Activated CD4-positive, CD25-positive, alpha-beta regulatory T cell treated with anti-CD3 and anti-CD28 coated beads, Interleukin-2, amount 50 U/mL, for 72 hours (primary cell): ENCODE results near the gene UGT1A3.

Experiments
- DNase-seq: peaks from one replicate; pipeline ENCODE4 v3.0.0; 2021

Gene UGT1A3

DNA sequence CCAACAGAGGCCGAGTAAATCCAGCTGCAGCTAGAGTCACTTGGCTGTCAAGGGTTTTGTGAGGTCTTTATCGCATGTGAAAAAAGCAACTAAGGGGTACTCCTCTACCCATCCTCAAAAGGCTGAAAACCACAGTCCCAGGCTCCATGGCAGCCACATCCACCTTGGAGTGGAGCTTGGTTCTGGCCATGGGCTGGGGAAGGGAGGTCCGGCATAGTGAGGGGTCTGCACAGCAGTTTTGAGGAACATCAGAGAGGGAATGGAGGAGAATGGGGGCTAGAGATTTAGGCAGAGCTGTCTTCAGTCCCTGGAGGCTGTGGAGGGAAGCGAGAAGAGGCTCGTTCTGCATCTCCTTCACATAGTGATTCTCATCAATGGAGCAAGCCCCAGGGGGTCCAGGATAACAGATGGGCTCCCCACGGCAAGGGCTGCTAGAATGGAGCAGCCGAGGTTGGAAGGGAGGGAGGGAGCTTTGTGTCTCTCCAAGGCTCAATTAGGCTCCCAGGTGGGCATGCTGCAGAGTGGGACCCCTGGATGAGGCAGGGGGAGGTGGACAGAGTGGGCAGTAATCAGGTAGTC, 70.3 kb downstream of the UGT1A3 start:
- peak; percentile 6 for DNase-seq

DNA sequence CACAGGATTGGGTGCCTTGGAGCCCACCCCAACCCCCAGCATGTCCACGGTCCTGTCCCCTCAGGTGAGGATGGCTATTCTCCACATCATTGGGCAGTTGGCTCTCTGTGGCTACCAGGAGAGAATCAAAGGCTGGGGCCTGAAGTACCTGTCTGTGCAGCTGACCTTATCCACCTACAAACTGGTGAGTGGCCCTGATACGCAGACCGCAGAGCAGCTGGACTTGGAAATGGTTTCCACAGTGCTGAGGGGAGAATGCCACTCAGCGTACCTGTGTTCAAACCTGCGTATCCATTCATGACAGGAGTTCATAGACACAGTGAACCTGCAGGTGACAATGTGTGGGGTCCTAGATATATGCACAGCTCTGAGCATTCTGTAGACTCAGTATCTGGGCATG, 70.9 kb downstream of the UGT1A3 start:
- no peak for DNase-seq

DNA sequence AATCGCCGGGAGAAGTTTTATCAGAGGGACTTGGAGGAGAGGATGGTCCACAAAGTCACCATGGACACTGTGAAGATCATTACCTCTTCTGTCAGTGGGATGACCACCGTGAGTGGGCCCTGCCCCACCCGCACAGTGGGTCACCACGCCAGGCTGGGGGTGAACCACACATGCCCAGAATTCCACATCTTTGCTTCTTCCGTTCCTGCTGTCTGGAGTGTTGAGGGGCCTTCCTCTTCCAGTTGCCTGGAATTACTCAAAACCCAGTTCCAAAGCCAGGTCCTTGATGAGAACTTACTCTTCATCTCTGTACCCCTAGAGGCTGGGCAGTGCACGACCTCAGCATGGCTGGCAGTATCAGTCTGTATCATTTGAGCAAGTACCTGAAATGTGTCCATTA, 71.4 kb downstream of the UGT1A3 start:
- no peak for DNase-seq

DNA sequence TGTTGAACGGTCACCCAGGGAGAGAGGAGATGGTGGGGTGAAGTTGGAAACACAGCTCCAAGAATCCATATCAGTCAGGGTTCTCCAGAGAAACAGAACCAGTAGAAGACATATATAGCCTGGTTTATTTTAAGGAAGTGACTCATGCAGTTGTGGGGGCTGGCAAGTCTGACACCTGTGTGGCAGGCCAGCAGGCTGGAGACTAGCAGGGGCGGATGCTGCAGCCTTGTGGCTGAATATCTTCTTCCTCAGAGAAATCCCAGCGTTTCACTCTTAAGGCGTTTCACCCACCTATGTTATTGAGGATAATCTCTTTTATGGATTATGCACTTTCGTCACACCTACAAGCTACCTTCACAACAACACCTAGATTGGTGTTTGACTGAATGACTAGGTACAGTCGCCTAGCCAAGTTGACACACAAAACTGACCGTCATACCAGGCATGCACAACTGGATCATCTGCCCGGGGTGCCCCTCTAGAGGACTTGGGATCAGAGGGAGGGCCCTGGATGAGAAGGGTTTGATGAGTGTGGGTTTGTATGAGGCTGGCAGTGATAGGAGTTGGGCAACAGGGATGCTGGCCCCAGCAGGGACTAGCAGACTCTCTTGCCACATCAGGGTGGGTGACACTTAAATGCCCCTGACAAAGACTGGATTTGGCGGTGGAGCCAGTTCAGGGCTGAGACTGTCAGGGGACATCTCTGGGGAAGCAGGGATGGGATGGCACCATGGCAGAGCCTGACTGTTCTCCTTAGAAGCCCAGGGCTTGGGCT, 72.7 kb downstream of the UGT1A3 start:
- DNase-seq = peak; percentile 19

DNA sequence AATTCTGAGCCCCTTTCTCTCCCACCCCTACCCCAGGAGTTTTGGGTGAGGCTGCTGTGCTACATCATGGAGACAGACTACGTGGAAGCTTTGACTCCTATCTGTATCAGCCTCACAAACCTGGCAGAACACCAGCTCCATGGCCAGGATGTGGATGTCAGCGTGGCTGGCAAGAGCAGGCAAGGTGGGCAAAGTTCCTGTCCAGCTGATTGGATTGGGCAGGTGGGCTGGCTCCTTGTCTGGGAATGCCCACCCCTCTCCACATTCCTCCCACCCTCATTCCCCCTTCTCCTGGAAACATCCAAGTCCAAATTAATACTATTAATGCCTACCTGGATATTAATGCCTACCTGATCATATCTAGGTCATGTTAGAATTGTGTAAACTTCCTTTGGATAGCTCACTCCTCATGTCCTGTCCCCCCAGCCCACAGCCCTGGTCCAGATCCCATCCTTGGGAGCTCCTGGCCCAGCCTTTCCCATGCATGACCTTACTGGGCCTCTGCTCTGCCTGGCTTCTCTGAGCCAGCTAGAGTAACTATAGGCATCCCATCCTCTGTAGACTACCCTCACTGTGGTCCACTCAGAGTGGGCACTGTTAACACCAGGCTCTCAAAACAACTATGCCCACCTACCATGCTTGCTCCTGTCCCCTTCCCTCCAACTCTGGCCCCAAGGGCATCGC, 73.4 kb downstream of the UGT1A3 start:
- peak; percentile 9 for DNase-seq

DNA sequence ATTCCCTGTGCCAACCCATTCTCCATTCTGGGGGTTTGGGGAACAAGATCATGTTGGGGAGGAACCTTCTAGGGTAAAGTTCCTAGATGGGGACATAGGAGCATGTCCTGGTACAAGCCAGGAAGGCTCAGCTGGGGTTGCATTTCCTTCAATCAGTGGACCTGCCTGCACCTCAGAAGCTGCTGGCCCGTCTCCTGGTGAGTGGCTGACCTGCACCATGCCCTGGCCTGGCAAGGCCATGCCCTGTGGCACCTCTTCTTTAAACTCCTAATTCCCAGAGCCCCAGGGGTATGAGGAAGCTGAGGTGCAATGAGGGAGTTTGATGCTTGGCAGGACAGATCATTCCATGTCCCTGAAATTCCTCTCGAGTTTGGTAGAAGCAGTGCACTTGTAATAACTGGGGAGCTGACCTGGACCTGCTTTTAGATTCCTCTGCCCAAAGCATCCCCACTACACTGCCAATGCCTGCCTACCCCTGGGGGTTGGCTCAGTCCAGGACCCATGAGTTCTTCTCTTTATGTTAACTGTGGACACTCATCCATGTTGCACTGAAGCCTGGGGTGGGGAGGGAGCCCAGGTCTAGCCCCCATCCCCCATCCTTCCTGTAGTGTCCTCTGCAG, 74.6 kb downstream of the UGT1A3 start:
- peak; percentile 21 for DNase-seq

DNA sequence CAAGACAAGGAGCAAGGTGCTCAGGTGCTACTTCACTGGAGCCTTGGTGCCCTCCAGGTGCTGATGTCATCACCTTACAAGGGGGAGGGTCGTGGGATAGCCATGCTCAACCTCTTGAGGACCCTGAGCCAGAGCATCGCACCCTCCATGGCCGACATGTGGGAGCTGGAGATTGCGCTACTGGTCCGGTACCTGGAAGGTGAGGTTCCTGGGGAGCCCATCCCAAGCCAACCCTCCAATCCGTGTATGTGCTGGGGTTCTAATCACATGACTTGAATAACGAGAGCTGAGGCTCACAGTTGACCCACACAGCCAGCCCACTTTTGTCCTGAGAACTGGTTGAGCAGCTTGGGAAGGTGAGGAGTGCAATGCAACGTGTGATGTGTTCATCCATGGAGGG, 75.2 kb downstream of the UGT1A3 start:
- DNase-seq = peak; percentile 12

DNA sequence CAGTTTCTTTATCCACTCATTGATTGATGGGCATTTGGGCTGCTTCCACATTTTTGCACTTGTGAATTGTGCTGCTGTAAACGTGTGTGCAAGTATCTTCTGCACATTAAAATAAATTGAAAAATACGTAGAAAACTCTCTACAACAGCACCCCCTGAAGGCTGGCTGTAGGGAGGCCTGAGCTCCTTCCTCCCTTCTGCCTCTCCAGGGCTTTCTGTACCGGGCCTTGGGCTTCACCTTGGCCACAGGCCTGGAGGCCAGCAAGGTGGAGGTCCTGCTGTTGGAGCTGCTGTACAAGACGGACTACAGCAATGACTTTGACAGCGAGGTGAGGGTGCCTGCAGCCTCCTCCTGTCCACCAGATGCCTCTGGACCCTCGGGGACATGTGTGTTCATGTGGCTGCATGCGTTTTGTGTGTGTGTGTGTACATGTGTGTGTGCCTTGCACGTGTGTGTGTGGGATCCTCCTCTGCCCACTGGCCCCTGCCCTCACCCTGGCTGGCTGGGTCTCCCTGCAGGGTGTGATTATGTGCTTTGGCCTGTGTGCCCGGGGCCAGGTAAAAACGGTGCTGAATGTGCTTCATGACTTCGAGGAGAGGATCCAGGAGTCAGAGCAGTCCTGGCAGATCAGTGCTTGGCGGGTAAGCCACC, 78.5 kb downstream of the UGT1A3 start:
- DNase-seq = peak; percentile 27

DNA sequence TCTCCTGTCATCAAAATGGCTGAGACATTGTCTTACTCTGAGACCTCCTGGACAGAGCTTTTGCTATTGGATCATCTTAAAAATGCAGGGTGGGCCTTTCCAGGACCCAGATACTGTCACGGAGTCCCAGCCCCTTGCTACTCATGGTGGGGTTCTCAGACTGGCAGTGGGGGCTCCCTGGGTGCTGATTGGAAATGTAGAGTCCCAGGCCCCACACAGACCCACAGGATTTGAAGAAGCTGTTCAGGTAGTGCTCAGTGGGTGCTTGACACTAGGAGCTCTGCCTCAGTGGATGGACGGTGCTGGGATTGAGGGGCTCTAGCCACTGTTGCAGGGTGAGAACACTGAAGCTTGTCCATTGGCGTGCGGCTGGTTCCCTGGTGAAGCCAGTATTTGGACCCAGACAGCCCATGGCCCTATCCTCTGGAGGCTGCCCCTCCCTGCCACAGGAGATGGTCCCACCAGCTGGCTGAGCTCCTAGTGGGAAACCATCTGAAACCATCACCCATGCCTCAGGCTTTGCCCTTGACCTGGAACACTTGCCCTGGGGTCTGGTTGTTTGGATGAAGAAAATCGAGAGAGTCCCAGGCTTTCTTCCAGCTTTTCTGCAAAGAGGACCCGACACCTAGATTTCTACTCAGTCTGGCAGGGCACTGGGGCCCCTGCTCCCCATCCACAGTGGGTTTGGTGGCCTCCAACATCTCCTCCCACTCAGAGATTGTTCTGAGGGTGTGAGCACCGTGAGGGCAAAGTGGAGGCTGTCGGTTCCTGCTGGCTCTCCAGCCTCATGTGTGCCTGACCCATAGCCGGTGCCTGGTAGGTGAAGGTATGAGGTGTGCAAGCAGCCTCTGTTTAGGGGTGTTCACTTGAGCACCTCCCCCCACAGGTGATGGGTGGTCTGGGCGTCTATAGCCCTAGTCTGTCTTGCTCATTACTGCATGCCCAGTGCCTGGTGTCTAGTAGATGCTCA, 79.4 kb downstream of the UGT1A3 start:
- peak; percentile 14 for DNase-seq

DNA sequence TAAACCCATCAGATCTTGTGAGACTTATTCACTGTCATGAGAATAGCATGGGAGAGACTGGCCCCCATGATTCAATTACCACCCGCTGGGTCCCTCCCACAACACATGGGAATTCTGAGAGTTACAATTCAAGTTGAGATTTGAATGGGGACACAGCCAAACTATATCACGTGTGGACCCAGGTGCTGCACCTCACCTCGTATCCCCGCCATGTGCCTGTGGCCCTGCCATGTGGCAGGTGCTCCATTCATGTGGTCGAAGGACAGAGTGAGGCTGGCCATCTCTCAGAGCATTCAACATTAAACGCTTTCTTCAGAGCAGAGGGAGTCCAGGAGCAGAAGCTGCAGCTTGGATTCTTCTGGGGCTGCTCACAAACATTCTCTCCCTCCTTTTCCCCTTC, 81.5 kb downstream of the UGT1A3 start:
- DNase-seq = peak; percentile 6

DNA sequence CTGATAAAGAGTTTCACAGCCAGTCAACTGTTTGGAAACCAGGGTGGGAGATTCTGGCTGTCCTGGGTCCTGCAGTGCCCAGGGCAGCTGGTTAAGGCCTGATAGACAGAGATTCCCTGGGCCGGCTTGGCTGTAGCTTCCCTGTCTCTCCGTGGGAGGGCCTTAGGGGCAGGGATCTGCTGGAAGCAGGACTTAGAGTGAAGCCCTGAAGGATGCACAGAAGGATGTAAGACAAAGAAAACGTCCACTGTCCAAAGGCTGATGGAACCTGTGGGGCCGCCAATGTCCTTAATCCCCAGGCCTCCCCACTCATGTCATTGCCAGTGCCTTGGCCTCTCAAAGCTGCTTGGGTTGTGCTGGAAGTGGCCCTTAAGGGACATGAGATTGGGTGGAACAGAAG, 82.2 kb downstream of the UGT1A3 start:
- DNase-seq = no peak

DNA sequence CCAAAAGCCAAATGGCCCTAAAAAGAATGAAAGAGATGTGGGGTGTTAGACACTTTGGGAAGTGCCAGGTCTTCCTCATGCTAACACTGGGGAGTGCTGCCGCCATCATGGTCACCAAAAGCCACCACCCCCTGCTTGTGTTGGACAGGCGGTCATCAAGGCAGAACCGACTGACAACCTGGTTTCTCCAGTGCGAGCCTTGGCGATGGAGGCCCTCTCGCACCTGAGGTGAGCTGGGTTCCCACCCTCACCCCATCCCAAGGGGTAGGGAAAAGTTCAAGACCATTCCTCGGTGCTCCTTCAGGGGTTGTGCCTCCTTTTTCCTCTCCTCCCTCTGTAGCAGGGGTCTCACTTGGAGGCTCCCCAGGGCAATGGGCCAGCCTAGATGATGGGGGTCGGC, 82.9 kb downstream of the UGT1A3 start:
- peak; percentile 1 for DNase-seq

DNA sequence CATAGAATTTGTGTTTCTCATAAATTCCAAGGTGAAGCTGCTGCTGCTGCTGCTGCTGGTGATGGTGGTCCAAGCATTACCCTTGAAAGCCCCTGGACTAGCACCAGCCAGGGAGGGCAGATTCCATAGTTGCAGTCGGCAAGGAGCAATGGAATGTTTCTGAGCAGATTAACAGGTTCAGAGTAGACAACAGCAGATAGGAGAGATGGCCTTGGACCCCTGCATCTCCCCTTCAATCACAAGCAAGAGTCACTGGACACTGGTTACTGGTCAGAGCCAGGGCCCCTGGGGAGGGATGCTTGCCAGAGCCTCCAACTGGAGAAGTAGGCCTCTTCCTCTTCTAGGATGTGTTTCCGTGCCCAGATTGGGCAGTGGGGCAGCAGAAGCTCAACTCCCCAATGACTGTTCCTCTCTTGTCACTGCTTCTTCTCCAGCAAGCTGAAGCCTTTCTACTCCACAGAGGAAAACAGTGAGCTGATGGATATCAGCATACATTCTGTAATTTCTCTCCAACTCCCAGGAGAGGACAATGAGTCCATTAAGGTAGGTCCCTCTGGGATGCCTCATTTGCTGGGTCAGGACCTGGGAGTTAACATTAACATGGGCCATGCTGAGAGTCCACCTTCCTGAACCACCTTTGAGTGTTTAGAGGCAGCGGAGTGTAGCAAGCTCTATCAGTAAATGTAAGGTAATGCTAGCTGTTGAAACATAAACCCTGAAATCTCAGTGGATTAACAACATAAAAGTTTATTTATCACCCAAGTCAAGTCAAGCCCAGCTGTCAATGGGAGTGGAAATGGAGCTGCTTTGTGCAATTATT, 84.6 kb downstream of the UGT1A3 start:
- DNase-seq = peak; percentile 15

DNA sequence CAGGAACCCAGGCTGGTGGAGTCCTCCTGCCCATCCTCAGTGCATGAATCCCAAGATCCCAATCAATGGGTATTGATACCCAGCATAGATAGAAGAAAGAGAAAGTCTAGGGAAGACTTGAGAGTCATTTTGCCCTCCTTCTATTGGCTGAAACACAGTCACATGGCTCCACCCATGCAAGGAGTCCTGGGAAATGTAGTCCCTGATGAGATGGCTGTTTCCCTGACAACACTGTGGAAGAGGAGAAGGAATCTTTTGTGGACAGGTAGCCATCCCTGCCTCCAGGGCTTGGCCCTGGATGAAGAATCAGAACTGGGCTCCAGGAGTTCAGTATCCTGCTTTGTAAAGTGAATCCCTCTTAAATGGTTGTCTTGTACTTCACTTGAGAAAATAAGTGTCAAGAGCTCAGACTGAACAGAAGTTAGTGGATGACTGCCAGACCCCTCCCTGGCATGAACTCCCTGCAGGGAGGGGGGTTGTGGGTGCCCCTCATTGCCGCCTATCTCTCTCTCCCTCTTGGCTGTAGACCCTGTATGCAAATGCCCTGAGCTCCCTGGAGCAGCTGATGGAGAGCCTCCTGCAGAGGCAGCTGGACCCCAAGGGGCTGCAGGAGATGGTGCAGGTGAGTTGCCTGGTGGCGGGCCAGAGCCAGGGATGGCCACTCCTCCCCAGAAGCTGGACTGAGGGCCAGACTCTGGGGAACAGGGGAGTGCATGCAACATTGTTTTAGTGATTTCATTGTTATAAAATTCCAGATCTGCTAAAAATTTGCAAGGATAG, 85.4 kb downstream of the UGT1A3 start:
- peak; percentile 18 for DNase-seq

DNA sequence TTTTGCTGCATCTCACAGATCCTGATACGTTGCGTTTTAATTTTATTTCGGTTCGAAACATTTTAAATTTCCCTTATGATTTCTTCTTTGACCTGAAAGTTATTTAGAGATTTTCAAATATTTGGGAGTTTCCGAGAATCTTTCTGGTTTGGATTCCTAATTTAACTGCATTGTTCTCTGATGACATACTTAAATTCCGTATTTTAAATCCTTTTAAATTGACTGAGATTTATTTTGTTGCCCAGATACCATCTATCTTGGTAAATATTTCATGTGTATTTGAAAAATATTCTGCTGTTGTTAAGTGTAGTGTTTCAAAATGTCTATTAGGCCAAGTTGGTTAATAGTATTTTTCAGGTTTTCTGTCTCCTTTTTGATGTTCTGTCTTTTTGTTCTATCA, 87.0 kb downstream of the UGT1A3 start:
- no peak for DNase-seq

DNA sequence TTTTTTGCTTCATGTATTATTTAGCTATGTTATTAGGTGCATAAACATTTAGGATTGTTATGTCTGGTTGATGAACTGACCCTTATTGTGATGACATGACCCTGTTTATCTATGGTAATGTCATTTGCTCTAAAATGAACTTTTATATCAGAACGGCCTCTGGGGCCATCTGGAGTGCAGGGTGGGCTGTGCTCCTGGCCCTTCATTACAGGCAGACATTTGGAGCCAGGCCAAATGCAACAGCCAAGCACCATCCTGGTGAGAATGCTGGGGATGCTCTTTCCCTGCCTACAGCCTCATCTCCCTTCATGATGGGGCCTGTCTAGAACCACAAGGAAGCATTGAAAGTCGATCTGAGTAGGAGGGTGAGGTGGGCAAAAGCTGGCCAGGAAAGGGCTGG, 87.5 kb downstream of the UGT1A3 start:
- no peak for DNase-seq

DNA sequence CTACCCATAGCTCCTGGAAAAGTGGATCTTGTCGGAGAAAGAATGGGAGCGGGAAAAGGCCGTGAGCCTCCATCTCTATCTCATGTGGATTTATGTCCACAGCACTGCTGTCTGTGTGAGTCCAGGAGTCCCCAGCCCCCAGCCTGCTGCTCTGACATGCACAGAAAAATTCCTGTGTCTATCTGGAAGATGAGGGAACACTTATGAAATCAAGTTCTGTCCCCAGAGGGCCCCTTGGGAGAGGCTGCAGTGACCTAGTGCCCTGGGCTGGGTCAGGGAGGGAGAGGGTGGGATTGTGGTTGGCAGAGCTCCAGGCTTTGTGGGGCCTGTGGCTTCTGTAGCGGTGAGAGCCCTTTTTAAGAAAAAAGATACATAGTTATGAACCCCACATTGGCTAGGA, 87.9 kb downstream of the UGT1A3 start:
- peak; percentile 3 for DNase-seq

DNA sequence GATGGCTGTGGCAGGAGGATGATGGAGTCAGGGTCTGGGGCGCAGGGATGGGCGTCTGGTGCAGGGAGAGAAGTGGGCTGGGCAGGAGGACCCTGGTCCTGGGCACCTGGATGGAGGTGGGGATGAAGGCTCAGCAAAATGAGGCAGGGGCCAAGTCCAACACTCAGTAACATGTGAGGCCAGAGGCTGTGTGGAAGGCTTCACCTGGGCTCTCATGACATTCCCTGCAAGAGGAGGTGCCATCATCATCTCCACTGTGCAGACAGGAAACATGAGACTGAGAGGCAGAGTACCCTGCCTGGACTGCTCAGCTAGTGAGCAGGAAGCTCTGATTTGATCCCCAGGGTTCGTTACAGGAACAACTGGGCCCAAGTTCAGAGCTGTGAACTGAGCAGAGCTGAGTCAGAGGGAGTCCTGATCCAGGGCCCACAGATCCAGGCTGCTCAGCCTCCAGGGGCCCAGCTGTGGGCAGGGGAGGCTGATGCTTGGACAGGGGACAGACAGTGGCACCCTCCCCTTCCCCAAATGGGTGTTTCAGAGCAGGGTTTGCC, 88.6 kb downstream of the UGT1A3 start:
- DNase-seq = peak; percentile 18

DNA sequence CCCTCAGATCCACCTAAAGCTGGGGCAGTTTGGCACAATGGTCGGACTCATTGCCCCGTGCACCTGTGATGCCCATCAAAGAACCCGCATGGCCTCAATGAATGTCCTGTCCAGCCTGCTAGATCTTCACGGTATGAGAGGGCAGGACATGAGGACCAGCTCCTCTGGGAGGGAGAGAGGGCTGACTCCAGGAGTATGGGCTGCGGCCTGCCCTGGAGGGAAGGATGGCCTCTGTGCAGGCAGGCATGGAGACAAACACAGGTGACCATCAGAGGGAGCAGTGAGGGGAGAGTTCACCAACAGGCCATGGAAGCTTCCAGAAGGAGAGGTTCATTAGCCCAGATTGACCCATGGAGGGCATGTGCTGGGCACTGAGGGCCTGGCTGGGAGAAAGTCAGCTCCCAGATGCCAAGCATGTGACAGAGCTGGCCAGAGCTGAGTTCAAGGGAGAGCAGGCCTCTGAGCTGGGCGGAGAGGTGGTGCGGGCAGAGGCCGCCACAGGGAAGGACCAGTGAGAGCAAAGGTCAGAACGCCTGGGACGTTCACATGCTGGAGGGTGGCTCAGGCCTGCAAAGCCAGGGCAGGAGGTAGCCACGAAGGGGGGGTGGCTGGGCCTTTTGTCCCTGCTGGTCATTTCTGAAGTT, 89.3 kb downstream of the UGT1A3 start:
- DNase-seq = no peak
